Measurements from ENCODE around the gene CNTNAP5. TPM values are rescaled to one million over a fixed set of nuclear protein-coding genes. Genes with fewer than 3 reads are reported as not detected.

Gene CNTNAP5
- total and polyA plus RNA-seq, 3 donors from 2014 or later = 0.29 to 0.39 (median 0.31) TPM

- H3K27ac ChIP-seq = no peak overlapping the region
- no peaks in the 10 kb centered on the region for H3K4me1 ChIP-seq
- H3K27me3 ChIP-seq = no peaks in the 10 kb centered on the region
- 57 to 61% methylated on average over 2 of the region's 2 CpGs for WGBS, 2 donors
- no peak overlapping the region for H3K4me3 ChIP-seq
- H3K36me3 ChIP-seq (ENCODE audit: low read depth, missing control alignments) = no peaks in the 10 kb centered on the region
- TF ChIP-seq POLR2A (IDR thresholded peaks at IDR 0.05) (no peak), CTCF (IDR thresholded peaks at IDR 0.05) (no peak)
- no peak for DNase-seq
- H3K9me3 ChIP-seq = no peaks in the 10 kb centered on the region
- intact Hi-C loops (cut with DNase I; ENCODE audit: low total_unique reads) = no loop called here
Observed at GRCh38 chr2:124112966-124113365, 87.9 kb downstream of the CNTNAP5 start.

GRCh38 chr2:124120246-124120645 is 95.2 kb downstream of the CNTNAP5 start:
- Histone ChIP-seq H3K4me1 (no peaks in the 10 kb centered on the region), H3K36me3 (ENCODE audit: low read depth, missing control alignments) (no peaks in the 10 kb centered on the region), H3K27ac (no peak overlapping the region), H3K9me3 (no peaks in the 10 kb centered on the region), H3K27me3 (no peaks in the 10 kb centered on the region), H3K4me3 (no peak overlapping the region)
- no peak for DNase-seq
- intact Hi-C loops (cut with DNase I; ENCODE audit: low total_unique reads) = no loop called here
- 83 to 96% methylated on average over 1 of the region's 1 CpG for WGBS, 2 donors
- no peak for TF ChIP-seq CTCF (IDR thresholded peaks at IDR 0.05)
- TF ChIP-seq POLR2A (IDR thresholded peaks at IDR 0.05) = no peak

- Histone ChIP-seq H3K4me1 (no peaks in the 10 kb centered on the region), H3K27me3 (no peaks in the 10 kb centered on the region), H3K9me3 (no peaks in the 10 kb centered on the region), H3K36me3 (ENCODE audit: low read depth, missing control alignments) (no peaks in the 10 kb centered on the region), H3K4me3 (no peak overlapping the region), H3K27ac (no peak overlapping the region)
- intact Hi-C loops (cut with DNase I; ENCODE audit: low total_unique reads) = no loop called here
- no peak for DNase-seq
- WGBS, 2 donors = 85 to 89% methylated on average over 5 of the region's 5 CpGs
- TF ChIP-seq CTCF (IDR thresholded peaks at IDR 0.05) = no peak
- TF ChIP-seq POLR2A (IDR thresholded peaks at IDR 0.05) = no peak
Observed at GRCh38 chr2:124121106-124121505, 96.0 kb downstream of the CNTNAP5 start.

GRCh38 chr2:124121760-124122275 is 96.7 kb downstream of the CNTNAP5 start:
- H3K36me3 ChIP-seq (ENCODE audit: low read depth, missing control alignments) = no peaks in the 10 kb centered on the region
- no peaks in the 10 kb centered on the region for H3K27me3 ChIP-seq
- intact Hi-C loops (cut with DNase I; ENCODE audit: low total_unique reads) = no loop called here
- DNase-seq = no peak
- WGBS, 2 donors = 70% methylated on average over 3 of the region's 3 CpGs
- TF ChIP-seq POLR2A (IDR thresholded peaks at IDR 0.05) (no peak), CTCF (IDR thresholded peaks at IDR 0.05) (no peak)
- H3K4me1 ChIP-seq = no peaks in the 10 kb centered on the region
- no peak overlapping the region for H3K4me3 ChIP-seq
- H3K27ac ChIP-seq = no peak overlapping the region
- no peaks in the 10 kb centered on the region for H3K9me3 ChIP-seq

GRCh38 chr2:124122340-124122739 is 97.3 kb downstream of the CNTNAP5 start:
- 71 to 80% methylated on average over 1 of the region's 1 CpG for WGBS, 2 donors
- H3K4me1 ChIP-seq = no peaks in the 10 kb centered on the region
- H3K36me3 ChIP-seq (ENCODE audit: low read depth, missing control alignments) = no peaks in the 10 kb centered on the region
- intact Hi-C loops (cut with DNase I; ENCODE audit: low total_unique reads) = no loop called here
- no peak for TF ChIP-seq POLR2A (IDR thresholded peaks at IDR 0.05)
- TF ChIP-seq CTCF (IDR thresholded peaks at IDR 0.05) = no peak
- no peak overlapping the region for H3K4me3 ChIP-seq
- H3K27me3 ChIP-seq = no peaks in the 10 kb centered on the region
- no peaks in the 10 kb centered on the region for H3K9me3 ChIP-seq
- H3K27ac ChIP-seq = no peak overlapping the region
- DNase-seq = no peak
